HG02885 (cell line): ENCODE measurements around the gene MEX3A.
"Not testable (repeated sequence)": the region's sequence is repeated elsewhere in the genome, so short reads cannot be mapped to it uniquely, and the experiment has no call there.

Source experiments
- ATAC-seq: cut with Tn5 transposase; IDR thresholded peaks from one replicate; pipeline ENCODE4 v1.9.1; 2021; ENCODE audit warnings: mild to moderate bottlenecking; ENCODE audit not compliant: unreplicated experiment, poor library complexity

Gene MEX3A

GRCh38 chr1:156081180-156081916 lies 917 bp downstream of the MEX3A start:
- ATAC-seq, result no peak

GRCh38 chr1:156080863-156081179 lies 1.4 kb downstream of the MEX3A start:
- ATAC-seq, result no peak

- ATAC-seq, result no peak
Measured at GRCh38 chr1:156080241-156080862, 1.9 kb downstream of the MEX3A start.

GRCh38 chr1:156079762-156080161 lies 2.5 kb downstream of the MEX3A start:
- no peak for ATAC-seq

- no peak for ATAC-seq
Measured at GRCh38 chr1:156078728-156079127, 3.5 kb downstream of the MEX3A start.

GRCh38 chr1:156077430-156077760 lies 4.9 kb downstream of the MEX3A start:
- no peak for ATAC-seq

- peak; percentile 78 for ATAC-seq
Measured at GRCh38 chr1:156076609-156077429, 5.4 kb downstream of the MEX3A start.

- no peak for ATAC-seq
Measured at GRCh38 chr1:156075775-156076204, 6.5 kb downstream of the MEX3A start.

- no peak for ATAC-seq
Measured at GRCh38 chr1:156075162-156075561, 7.1 kb downstream of the MEX3A start.

- no peak for ATAC-seq
Measured at GRCh38 chr1:156074661-156075060, 7.6 kb downstream of the MEX3A start.

GRCh38 chr1:156073740-156074139 lies 8.5 kb downstream of the MEX3A start:
- no peak for ATAC-seq

- ATAC-seq, result no peak
Measured at GRCh38 chr1:156073110-156073687, 9.1 kb downstream of the MEX3A start.

GRCh38 chr1:156072251-156072650 lies 10.0 kb downstream of the MEX3A start:
- ATAC-seq, result no peak

- ATAC-seq, result not testable (repeated sequence)
Measured at GRCh38 chr1:156071332-156071816, 10.9 kb downstream of the MEX3A start.

GRCh38 chr1:156070548-156070947 lies 11.7 kb downstream of the MEX3A start:
- ATAC-seq, result no peak

GRCh38 chr1:156069490-156070455 lies 12.5 kb downstream of the MEX3A start:
- no peak for ATAC-seq

GRCh38 chr1:156067262-156067661 lies 15.0 kb downstream of the MEX3A start:
- no peak for ATAC-seq

- ATAC-seq, result no peak
Measured at GRCh38 chr1:156065871-156066270, 16.4 kb downstream of the MEX3A start.

GRCh38 chr1:156065212-156065611 lies 17.1 kb downstream of the MEX3A start:
- ATAC-seq, result no peak

- no peak for ATAC-seq
Measured at GRCh38 chr1:156064615-156065014, 17.6 kb downstream of the MEX3A start.
